Osteoblast (primary cell): Measurements from ENCODE around the gene CS. TPM values are rescaled to one million over a fixed set of nuclear protein-coding genes. Genes with fewer than 3 reads are reported as not detected.

Experiments
- DNase-seq: peaks from one replicate; pipeline ENCODE4 v3.0.0; 2011; ENCODE audit warnings: low spot score, mixed read lengths; ENCODE audit not compliant: insufficient read length; ENCODE audit errors: missing footprints
- H2AFZ ChIP-seq: 2 replicates; pipeline ENCODE4 v1.6.0; 2011; ENCODE audit warnings: mild to moderate bottlenecking, low read length
- H3K27ac ChIP-seq: 2 replicates; pipeline ENCODE4 v1.5.1; 2011; ENCODE audit warnings: mild to moderate bottlenecking, low read depth, low read length, moderate library complexity
- H3K27me3 ChIP-seq: 2 replicates; pipeline ENCODE4 v1.6.0; 2012; ENCODE audit warnings: mild to moderate bottlenecking, control low read depth, inconsistent platforms, low read length, moderate library complexity; ENCODE audit not compliant: insufficient read depth
- H3K36me3 ChIP-seq: 2 replicates; pipeline ENCODE4 v1.5.1; 2011; ENCODE audit warnings: mild to moderate bottlenecking, low read length, control low read depth, moderate library complexity; ENCODE audit not compliant: insufficient read depth
- H3K4me1 ChIP-seq: 2 replicates; pipeline ENCODE4 v1.5.1; 2011; ENCODE audit warnings: mild to moderate bottlenecking, low read length, control low read depth, moderate library complexity; ENCODE audit not compliant: insufficient read depth
- H3K4me2 ChIP-seq: 2 replicates; pipeline ENCODE4 v1.6.0; 2011; ENCODE audit warnings: mild to moderate bottlenecking, low read length; ENCODE audit not compliant: insufficient read depth
- H3K4me3 ChIP-seq: fragments of 200-600 bp; sonication (generic); 3 replicates; pipeline ENCODE4 v1.5.1; 2012; ENCODE audit warnings: mild to moderate bottlenecking, low read length, inconsistent platforms; ENCODE audit not compliant: insufficient read depth
- H3K79me2 ChIP-seq: 2 replicates; pipeline ENCODE4 v1.6.0; 2012; ENCODE audit warnings: mild to moderate bottlenecking, low read length, control low read depth, inconsistent platforms; ENCODE audit not compliant: insufficient read depth
- H3K9me3 ChIP-seq: 2 replicates; pipeline ENCODE4 v1.5.1; 2011; ENCODE audit warnings: low read depth, low read length, control low read depth
- H4K20me1 ChIP-seq: 2 replicates; pipeline ENCODE4 v1.6.0; 2012; ENCODE audit warnings: mild to moderate bottlenecking, low read length, control low read depth; ENCODE audit not compliant: insufficient read depth
- total RNA-seq: library from RNA; depleted of rRNA; stranded (reverse); fragments of >200 nt; gene quantifications from 2 replicates; pipeline ENCODE4 v1.2.3, GENCODE V29; 2012
- TF ChIP-seq, protein P1 (sequence below): IDR thresholded peaks from 2 replicates; pipeline ENCODE4 v1.5.1; 2011; ENCODE audit warnings: mild to moderate bottlenecking, low read depth, low read length, moderate library complexity; ENCODE audit errors: extremely low read depth

Gene CS
- total RNA-seq, 1 donor, result 106 TPM

GRCh38 chr12:56257491-56258067, 42.6 kb downstream of the CS start:
- peaks cover 41% of the 10 kb centered on the region for H3K36me3 ChIP-seq
- peak; percentile 91 for DNase-seq

DNA sequence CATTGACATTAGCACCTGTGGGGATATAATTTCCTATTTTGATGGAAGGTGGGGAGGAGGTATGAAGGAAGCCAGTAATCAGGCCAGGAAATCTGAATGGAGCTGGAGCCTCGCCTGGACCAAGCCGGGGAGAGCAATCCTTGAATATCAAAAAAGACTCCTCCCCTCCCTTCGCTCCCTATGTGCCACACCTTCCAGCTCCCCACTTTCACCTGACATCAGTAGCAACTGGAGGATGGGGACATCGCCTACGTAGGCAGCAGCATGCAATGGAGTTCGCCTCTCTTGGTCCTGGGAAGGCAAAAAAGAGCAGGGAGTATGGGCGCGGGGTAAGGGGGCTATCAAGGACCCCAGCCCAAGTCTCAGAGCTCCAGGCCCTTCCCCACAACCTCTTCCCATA, 43.1 kb downstream of the CS start:
- Histone ChIP-seq H3K4me1 (peaks cover 36% of the 10 kb centered on the region), H3K4me3 (peak overlapping the region; percentile 94), H3K4me2 (peak overlapping the region; percentile 90), H3K79me2 (peaks cover 59% of the 10 kb centered on the region), H3K9me3 (no peaks in the 10 kb centered on the region), H3K27ac (peak overlapping the region; percentile 78), H3K27me3 (no peaks in the 10 kb centered on the region), H2AFZ (no peak overlapping the region), H4K20me1 (peaks cover 52% of the 10 kb centered on the region), H3K36me3 (peaks cover 46% of the 10 kb centered on the region)
- TF ChIP-seq, protein P1, sequence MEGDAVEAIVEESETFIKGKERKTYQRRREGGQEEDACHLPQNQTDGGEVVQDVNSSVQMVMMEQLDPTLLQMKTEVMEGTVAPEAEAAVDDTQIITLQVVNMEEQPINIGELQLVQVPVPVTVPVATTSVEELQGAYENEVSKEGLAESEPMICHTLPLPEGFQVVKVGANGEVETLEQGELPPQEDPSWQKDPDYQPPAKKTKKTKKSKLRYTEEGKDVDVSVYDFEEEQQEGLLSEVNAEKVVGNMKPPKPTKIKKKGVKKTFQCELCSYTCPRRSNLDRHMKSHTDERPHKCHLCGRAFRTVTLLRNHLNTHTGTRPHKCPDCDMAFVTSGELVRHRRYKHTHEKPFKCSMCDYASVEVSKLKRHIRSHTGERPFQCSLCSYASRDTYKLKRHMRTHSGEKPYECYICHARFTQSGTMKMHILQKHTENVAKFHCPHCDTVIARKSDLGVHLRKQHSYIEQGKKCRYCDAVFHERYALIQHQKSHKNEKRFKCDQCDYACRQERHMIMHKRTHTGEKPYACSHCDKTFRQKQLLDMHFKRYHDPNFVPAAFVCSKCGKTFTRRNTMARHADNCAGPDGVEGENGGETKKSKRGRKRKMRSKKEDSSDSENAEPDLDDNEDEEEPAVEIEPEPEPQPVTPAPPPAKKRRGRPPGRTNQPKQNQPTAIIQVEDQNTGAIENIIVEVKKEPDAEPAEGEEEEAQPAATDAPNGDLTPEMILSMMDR, result no peak
- peak; percentile 76 for DNase-seq

More at GRCh38 chr12:56257491-56258067, 42.6 kb downstream of the CS start:
- Histone ChIP-seq H3K4me2 (peak overlapping the region; percentile 90), H3K27me3 (no peaks in the 10 kb centered on the region), H3K4me3 (peak overlapping the region; percentile 94), H3K79me2 (peaks cover 54% of the 10 kb centered on the region), H2AFZ (peak overlapping the region; percentile 64), H4K20me1 (peaks cover 47% of the 10 kb centered on the region), H3K4me1 (peaks cover 37% of the 10 kb centered on the region), H3K9me3 (no peaks in the 10 kb centered on the region), H3K27ac (peak overlapping the region; percentile 78)
- TF ChIP-seq, protein P1, result no peak

GRCh38 chr12:56256326-56256960, 43.7 kb downstream of the CS start:
- Histone ChIP-seq H3K27me3 (no peaks in the 10 kb centered on the region), H2AFZ (no peak overlapping the region), H3K4me3 (peak overlapping the region; percentile 94), H3K9me3 (no peaks in the 10 kb centered on the region), H4K20me1 (peaks cover 53% of the 10 kb centered on the region), H3K4me1 (peaks cover 30% of the 10 kb centered on the region), H3K36me3 (peaks cover 52% of the 10 kb centered on the region), H3K79me2 (peaks cover 64% of the 10 kb centered on the region), H3K4me2 (peak overlapping the region; percentile 90), H3K27ac (peak overlapping the region; percentile 78)
- DNase-seq, result peak; percentile 95
- TF ChIP-seq, protein P1, result no peak

DNA sequence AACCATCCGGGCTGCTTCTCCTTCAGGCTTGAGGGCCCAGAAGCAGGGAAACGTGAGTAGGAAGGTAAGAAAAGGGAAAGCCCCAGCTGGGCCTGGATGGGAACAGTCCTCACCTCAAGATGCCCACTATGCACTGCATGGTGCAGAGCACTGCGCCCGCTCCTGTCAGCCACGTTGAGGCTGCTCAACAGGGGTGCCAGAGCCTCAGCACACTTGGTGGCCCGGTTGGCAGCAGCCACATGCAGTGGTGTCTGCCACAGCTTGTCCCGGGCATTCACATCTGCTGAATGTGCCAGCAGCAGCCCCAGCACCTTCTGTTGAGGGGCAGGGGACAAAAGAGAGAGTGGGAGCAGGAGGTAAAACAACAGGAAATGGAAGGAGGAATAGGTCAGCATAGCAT, 44.5 kb downstream of the CS start:
- no peaks in the 10 kb centered on the region for H3K27me3 ChIP-seq
- TF ChIP-seq, protein P1, result no peak
- H3K4me3 ChIP-seq, result no peak overlapping the region
- H2AFZ ChIP-seq, result no peak overlapping the region
- H3K36me3 ChIP-seq, result peaks cover 58% of the 10 kb centered on the region
- H3K4me2 ChIP-seq, result peak overlapping the region; percentile 90
- DNase-seq, result peak; percentile 50
- peaks cover 53% of the 10 kb centered on the region for H4K20me1 ChIP-seq
- H3K79me2 ChIP-seq, result peaks cover 64% of the 10 kb centered on the region
- peaks cover 27% of the 10 kb centered on the region for H3K4me1 ChIP-seq
- no peaks in the 10 kb centered on the region for H3K9me3 ChIP-seq
- H3K27ac ChIP-seq, result peak overlapping the region; percentile 78
